ENCODE results near the gene FGD6.
"Not testable (repeated sequence)": the region's sequence is repeated elsewhere in the genome, so short reads cannot be mapped to it uniquely, and the experiment has no call there.

GRCh38 chr12:95095866-95096265 is 121.4 kb downstream of the FGD6 start:
- TF ChIP-seq CTCF (IDR thresholded peaks at IDR 0.05); EZH2 (IDR thresholded peaks at IDR 0.05; ENCODE audit: borderline replicate concordance, insufficient read depth, low read depth, low read length, poor library complexity, severe bottlenecking): not testable (repeated sequence)
